Fibroblast of skin of right quadriceps (primary cell): ENCODE measurements around the gene EP400.
"Not testable (repeated sequence)": the region's sequence is repeated elsewhere in the genome, so short reads cannot be mapped to it uniquely, and the experiment has no call there.

Source experiments
- DNase-seq: peaks from one replicate; pipeline ENCODE4 v3.0.0-alpha.2; 2013

EP400 gene

GRCh38 chr12:131954460-131954859, 4.7 kb downstream of the EP400 start:
- DNase-seq, result not testable (repeated sequence)

DNA sequence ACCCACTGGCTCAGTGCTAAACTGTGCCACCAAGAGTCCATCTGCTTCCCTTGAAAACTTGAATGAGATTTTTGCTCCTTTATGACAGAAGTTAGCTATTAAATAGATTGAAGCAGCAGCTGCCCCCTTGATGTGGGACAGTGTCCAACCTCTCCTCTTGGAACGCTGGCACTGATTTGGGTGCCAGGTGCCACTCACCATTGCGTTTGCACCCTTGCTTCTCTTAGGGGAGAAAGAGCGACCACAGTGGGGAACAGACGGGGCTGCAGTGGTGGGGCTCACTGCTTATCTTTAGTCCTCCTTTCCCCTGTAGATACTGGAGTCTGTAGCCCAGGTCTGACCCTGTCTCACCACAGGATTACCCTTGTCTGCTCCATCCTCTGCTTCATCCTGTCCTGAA, 9.4 kb downstream of the EP400 start:
- no peak for DNase-seq

- DNase-seq, result no peak
Observed at GRCh38 chr12:131959641-131960589, 10.2 kb downstream of the EP400 start.

GRCh38 chr12:131960590-131961325, 11.0 kb downstream of the EP400 start:
- not testable (repeated sequence) for DNase-seq

DNA sequence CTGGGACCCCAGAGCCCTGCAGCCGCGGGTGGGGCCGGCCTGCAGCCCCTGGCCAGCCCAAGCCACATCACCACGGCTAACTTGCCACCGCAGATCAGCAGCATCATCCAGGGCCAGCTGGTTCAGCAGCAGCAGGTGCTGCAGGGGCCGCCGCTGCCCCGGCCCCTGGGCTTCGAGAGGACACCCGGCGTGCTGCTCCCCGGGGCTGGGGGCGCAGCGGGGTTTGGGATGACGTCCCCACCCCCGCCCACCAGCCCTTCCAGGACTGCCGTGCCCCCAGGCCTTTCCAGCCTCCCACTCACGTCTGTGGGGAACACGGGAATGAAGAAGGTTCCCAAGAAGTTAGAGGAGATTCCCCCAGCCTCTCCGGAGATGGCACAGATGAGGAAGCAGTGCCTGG, 11.6 kb downstream of the EP400 start:
- not testable (repeated sequence) for DNase-seq

DNA sequence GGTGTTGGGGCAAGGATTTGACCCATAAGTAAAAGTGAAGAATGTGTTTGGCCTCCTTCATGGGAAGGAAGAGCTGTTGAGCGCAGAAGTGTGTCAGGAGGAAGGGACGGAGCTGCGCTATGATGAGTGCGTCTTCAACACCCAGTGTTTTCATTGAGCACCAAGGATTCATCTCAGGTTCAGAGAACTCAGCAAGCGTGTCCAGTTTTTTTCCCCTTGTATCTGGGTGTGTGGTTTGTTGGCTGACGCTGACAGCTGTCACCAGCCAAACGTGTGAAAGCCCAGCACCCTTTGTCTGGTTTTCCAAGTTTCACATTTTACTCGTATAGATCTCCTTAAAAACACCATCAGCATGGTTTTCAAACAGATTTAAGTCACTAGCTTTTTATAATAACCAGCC, 12.3 kb downstream of the EP400 start:
- no peak for DNase-seq

DNA sequence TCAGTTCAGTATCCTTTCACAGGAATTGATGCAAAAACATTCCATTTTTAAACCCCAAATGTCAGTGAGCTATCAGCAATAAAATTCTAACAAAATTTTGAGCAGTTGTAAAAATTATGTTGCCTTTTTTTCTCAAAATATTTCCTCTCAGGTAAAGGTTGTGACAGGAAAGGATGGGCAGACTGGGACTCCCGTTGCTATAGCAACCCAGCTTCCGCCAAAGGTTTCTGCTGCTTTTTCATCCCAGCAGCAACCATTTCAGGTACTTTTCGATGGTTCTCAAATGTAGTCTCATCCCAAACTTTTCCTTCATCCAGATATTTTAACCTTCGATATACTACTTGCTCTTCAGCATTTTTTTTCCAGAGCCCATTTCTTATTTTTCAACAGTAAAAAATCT, 13.6 kb downstream of the EP400 start:
- no peak for DNase-seq

DNA sequence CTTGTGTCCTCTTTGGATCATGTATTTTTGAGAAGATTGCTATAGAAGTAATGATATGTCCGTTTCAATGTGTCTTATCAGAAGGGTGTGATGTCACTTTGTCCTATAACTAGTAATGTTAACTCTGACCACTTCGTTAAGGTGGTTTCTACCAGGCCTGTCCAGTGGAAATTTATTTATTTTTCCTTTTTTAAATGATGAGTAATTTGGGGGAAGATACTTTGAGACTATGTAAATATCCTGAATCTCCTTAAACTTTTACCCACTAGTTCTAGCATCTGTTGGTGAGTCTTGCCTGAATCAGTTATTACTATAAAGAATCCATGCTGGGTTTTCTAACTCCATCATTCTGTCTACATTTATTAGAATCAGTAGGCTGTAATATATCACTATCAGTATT, 15.3 kb downstream of the EP400 start:
- no peak for DNase-seq

GRCh38 chr12:131971226-131971625, 21.5 kb downstream of the EP400 start:
- DNase-seq, result no peak

DNA sequence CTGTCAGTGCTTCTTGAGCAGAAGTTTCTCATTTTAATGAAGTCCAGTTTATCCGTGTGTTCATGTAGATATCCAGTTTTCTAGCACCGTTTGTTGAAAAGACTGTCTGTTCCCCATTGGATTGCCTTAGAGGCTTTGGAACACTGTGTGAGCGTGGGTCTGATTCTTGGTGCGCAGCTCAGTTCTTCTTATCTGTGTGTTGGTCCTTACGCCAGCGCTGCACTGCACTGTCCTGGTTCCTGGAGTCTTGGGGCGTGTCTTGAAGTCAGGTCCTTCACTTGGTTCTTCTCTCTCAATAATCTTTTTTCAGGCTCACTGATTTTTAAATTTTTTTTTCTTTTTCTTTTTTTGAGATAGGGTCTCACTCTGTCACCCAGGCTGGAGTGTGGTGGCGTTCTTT, 25.5 kb downstream of the EP400 start:
- DNase-seq, result no peak

DNA sequence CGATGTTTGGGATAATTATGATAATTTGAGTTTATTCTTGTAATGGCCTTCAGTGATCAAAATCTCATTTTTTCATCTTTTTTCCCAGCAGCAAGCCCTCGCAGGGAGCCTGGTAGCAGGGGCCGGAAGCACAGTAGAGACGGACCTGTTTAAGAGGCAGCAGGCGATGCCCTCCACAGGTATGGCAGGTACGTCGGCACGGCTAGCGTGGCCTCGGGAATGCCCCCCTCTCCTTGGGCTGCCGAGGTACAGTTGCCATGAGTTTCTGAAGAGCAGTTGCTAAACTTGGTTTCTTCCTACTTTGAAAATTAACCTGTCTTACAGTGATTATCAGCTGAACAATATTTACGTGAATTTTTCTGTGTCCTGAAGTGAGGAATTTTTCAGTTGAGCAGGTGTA, 29.9 kb downstream of the EP400 start:
- no peak for DNase-seq

DNA sequence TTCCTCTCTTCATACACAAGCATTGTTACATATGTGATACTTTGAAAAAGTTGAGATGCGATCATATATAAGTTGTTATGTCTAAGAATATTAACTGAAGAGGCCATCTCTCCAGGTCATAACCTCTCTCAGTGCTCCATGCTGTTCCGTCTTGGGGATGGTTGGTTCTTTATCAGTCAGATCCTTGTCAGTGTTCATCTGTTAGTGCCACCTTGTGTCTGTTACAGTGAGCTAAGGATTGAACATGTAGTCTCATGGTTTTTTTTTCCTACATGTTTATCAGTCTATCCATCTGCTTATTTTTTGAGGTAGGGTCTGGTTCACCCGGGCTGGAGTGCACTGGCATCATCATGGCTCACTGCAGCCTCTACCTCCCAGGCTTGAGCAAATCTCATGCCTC, 30.5 kb downstream of the EP400 start:
- DNase-seq, result no peak

- no peak for DNase-seq
Observed at GRCh38 chr12:131981388-131981787, 31.6 kb downstream of the EP400 start.

- DNase-seq, result no peak
Observed at GRCh38 chr12:131982041-131982440, 32.3 kb downstream of the EP400 start.

- no peak for DNase-seq
Observed at GRCh38 chr12:131983026-131983425, 33.3 kb downstream of the EP400 start.

DNA sequence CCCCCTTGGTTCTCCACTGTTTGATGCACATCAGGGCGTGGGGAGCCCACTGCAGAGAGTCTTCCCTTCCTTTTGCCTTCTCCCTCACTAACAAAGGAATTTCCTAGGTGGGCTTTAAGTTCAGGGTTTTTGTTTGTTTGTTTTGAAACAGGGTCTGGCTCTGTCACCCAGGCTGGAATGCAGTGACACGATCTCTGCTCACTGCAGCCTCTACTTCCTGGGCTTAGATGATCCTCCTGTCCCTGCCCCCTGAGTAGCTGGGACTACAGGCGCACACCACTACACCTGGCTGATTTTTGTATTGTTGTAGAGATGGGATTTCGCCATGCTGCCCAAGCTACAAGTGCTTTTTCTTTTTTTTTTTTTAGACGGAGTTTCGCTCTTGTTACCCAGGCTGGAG, 33.8 kb downstream of the EP400 start:
- no peak for DNase-seq

GRCh38 chr12:131984334-131984733, 34.6 kb downstream of the EP400 start:
- DNase-seq, result no peak

- not testable (repeated sequence) for DNase-seq
Observed at GRCh38 chr12:131985510-131985875, 35.8 kb downstream of the EP400 start.

DNA sequence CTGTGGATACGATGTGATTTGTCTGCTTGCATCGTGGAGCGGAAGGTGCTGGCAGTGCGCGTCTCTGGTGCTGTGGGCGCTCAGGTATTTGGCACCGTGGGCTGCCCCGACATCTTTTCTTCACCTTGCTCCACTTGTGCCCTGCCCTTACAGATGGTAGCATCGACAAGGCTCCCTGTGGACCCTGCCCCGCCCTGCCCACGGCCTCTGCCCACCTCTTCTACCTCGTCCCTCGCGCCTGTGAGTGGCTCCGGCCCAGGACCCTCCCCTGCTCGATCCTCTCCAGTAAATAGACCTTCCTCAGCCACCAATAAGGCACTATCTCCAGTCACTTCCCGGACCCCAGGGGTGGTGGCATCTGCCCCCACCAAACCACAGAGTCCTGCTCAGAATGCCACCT, 36.6 kb downstream of the EP400 start:
- DNase-seq, result no peak

- no peak for DNase-seq
Observed at GRCh38 chr12:131986910-131987309, 37.2 kb downstream of the EP400 start.

DNA sequence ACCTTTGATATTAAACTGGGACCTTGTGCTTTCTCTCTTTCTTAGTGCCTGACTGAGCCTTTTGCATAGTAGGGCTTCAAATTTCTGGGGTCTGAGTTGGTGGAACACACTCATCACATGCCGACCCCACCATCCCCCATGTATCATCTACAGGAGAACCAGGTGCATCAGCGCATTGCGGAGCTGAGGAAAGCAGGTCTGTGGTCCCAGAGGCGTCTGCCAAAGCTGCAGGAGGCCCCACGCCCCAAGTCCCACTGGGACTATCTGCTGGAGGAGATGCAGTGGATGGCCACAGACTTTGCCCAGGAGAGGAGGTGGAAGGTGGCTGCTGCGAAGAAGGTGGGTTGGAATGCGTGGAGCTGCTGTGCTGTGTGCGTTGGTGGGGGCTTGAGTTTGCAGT, 37.8 kb downstream of the EP400 start:
- DNase-seq, result no peak

DNA sequence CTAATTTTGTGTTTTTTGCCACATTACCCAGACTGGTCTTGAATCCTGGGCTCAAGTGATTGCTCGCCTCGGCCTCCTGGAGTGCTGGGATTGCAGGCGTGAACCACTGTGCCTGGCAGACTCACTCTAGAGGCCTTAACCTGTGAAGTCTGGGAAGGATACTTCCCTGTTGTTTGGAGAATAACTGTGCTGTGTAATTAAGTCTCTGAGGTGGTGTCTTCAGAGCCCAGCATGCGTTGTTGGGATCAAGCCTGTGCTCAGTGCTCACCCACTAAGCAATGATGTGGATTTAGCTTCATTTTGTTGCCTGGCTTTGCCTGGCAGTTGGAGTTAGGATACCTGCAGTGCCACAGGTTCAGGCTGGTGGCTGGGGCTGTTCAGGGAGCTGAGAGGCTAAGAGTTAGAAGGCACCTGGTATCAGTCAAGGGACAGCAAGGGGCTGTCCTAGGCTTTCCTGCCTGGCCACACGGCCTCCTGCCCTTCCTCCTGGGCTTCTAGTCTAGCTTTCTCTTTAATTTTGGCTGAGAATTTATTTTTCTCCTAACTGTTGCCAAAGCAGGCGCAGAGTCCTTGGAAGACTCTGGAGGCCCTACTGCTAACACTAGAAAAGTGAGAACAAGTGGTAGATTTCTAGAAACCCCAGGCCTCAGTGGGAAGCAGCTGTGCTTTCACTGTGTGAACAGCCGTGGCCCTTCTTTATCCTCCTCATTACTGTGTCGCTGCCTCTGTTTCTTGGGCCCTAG, 38.5 kb downstream of the EP400 start:
- DNase-seq, result no peak

- no peak for DNase-seq
Observed at GRCh38 chr12:131989021-131989420, 39.3 kb downstream of the EP400 start.
